B cell (primary cell): ENCODE measurements around the gene EIPR1. TPM values are rescaled to one million over a fixed set of nuclear protein-coding genes. Genes with fewer than 3 reads are reported as not detected.

ENCODE experiments used
- ATAC-seq: fragments of 200-7000 bp; cut with Tn5 transposase; one replicate; pipeline ENCODE4 v1.10.0; 2021; ENCODE audit warnings: low read depth, mild to moderate bottlenecking, moderate number of reproducible peaks, moderate library complexity
- CTCF ChIA-PET: fragments of 350-600 bp; sonication (Branson Sonifier 250); formaldehyde crosslinking; loops from one replicate; lab custom pipeline; 2021; ENCODE audit warnings: antibody characterized with exemption, inconsistent platforms; lab: Charles Lee
- POLR2A ChIA-PET: fragments of 350-600 bp; sonication (Branson Sonifier 250); formaldehyde crosslinking; loops from one replicate; lab custom pipeline; 2021; ENCODE audit warnings: antibody characterized with exemption; lab: Charles Lee
- DNase-seq: peaks from one replicate; pipeline ENCODE4 v3.0.0; 2013
- H2AFZ ChIP-seq: 2 replicates; pipeline ENCODE4 v1.6.1; 2012; ENCODE audit warnings: mild to moderate bottlenecking, low read depth, low read length; ENCODE audit not compliant: insufficient read depth, poor library complexity, severe bottlenecking
- H3K27ac ChIP-seq, 2 donors: 1 replicate in 1 of 2; 2 replicates in 1 of 2; pipeline ENCODE4 v1.5.1; 2012 to 2013; ENCODE audit warnings: low read length in 2 of 2, mild to moderate bottlenecking in 2 of 2, moderate library complexity in 1 of 2
- H3K27me3 ChIP-seq, 4 experiments: fragments of 200-600 bp in 1 of 4; sonication (generic) in 1 of 4; replicated peaks in 1 of 4; 1 replicate in 2 of 4; 2 replicates in 2 of 4; pipeline versions ENCODE4 v1.6.1 to v1.7.0; 2013 to 2016; ENCODE audit warnings: low read length in 3 of 4, mild to moderate bottlenecking in 2 of 4, mixed read lengths in 1 of 4, moderate library complexity in 1 of 4; ENCODE audit not compliant: insufficient read depth in 4 of 4, control insufficient read depth in 3 of 4; ENCODE audit errors: control extremely low read depth in 1 of 4
- H3K36me3 ChIP-seq, 2 experiments: replicated peaks in 1 of 2; 1 replicate in 1 of 2; 2 replicates in 1 of 2; pipeline versions ENCODE4 v1.6.1 to v1.7.1; 2013; ENCODE audit warnings: low read length in 1 of 2; ENCODE audit not compliant: insufficient read depth in 2 of 2, control insufficient read depth in 1 of 2; ENCODE audit errors: control extremely low read depth in 1 of 2, extremely low read depth in 1 of 2
- H3K4me1 ChIP-seq, 2 donors: fragments of 200-600 bp in 1 of 2; sonication (generic) in 1 of 2; 1 replicate in 1 of 2; 2 replicates in 1 of 2; pipeline versions ENCODE4 v1.5.1 to v1.6.1; 2013 to 2017; ENCODE audit warnings: low read length in 2 of 2; ENCODE audit not compliant: control insufficient read depth in 2 of 2, insufficient read depth in 2 of 2
- H3K4me2 ChIP-seq: replicated peaks from 2 replicates; pipeline ENCODE3; 2012; ENCODE audit warnings: mild to moderate bottlenecking, low read depth, low read length; ENCODE audit not compliant: poor library complexity, severe bottlenecking
- H3K4me3 ChIP-seq, 5 experiments: fragments of 200-600 bp in 1 of 5; sonication (generic) in 1 of 5; 1 replicate in 3 of 5; 2 replicates in 2 of 5; pipeline versions ENCODE4 v1.5.1 to v1.7.0; 2011 to 2016; ENCODE audit warnings: low read length in 4 of 5, mild to moderate bottlenecking in 4 of 5, low read depth in 2 of 5, control low read depth in 1 of 5, moderate library complexity in 1 of 5; ENCODE audit not compliant: insufficient read depth in 1 of 5; ENCODE audit errors: control extremely low read depth in 1 of 5, extremely low read depth in 1 of 5
- H3K79me2 ChIP-seq: fragments of 200-600 bp; sonication (generic); one replicate; pipeline ENCODE4 v1.6.0; 2016; ENCODE audit warnings: low read length; ENCODE audit not compliant: control insufficient read depth, insufficient read depth
- H3K9ac ChIP-seq: fragments of 200-600 bp; sonication (generic); 2 replicates; pipeline ENCODE4 v1.6.1; 2017; ENCODE audit warnings: mild to moderate bottlenecking, low read length, moderate library complexity
- H3K9me3 ChIP-seq, 3 donors: one replicate each; pipeline versions ENCODE4 v1.6.1 to v1.7.1; 2013; ENCODE audit warnings: low read length in 2 of 3; ENCODE audit not compliant: control insufficient read depth in 2 of 3, insufficient read depth in 1 of 3; ENCODE audit errors: control extremely low read depth in 1 of 3
- H4K20me1 ChIP-seq: 2 replicates; pipeline ENCODE4 v1.6.0; 2012; ENCODE audit warnings: mild to moderate bottlenecking, low read length; ENCODE audit not compliant: insufficient read depth, control insufficient read depth, poor library complexity, severe bottlenecking
- H3K27ac Mint-ChIP-seq: one replicate; pipeline ENCODE4 v1.8.0; 2021; ENCODE audit warnings: mixed read lengths
- H3K27me3 Mint-ChIP-seq: one replicate; pipeline ENCODE4 v1.8.0; 2021; ENCODE audit warnings: mixed read lengths
- H3K4me1 Mint-ChIP-seq: one replicate; pipeline ENCODE4 v1.8.0; 2021; ENCODE audit warnings: mixed read lengths
- H3K4me3 Mint-ChIP-seq: one replicate; pipeline ENCODE4 v1.8.0; 2021; ENCODE audit warnings: mixed read lengths
- H3K9me3 Mint-ChIP-seq: one replicate; pipeline ENCODE4 v1.8.0; 2022; ENCODE audit warnings: mixed read lengths; ENCODE audit not compliant: insufficient read depth
- EZH2 ChIP-seq: IDR thresholded peaks from 2 replicates; pipeline ENCODE4 v1.6.1; 2012; ENCODE audit warnings: borderline replicate concordance, low read depth, mild to moderate bottlenecking, moderate library complexity, low read length; ENCODE audit not compliant: insufficient read depth, poor library complexity, severe bottlenecking
- WGBS: methylation state at CpG from one replicate; pipeline ENCODE4 v1.1.5; 2013; ENCODE audit warnings: missing lambda C conversion rate; ENCODE audit not compliant: insufficient coverage; 5-methylcytosine and 5-hydroxymethylcytosine counted together
- intact Hi-C: fragments of 100-400 bp; cut with micrococcal nuclease; formaldehyde crosslinking; loops from one replicate; pipeline ENCODE4 v1.10.0; 2022
- polyA plus RNA-seq: library from polyadenylated mRNA; depleted of rRNA; stranded (reverse); fragments of >200 nt; gene quantifications from 2 replicates; pipeline ENCODE4 v1.2.3, GENCODE V29; 2012
- total RNA-seq, 2 donors: library from RNA; stranded (reverse); fragments of 120-200 nt in 1 of 2; gene quantifications; 1 replicate in 1 of 2; 2 replicates in 1 of 2; pipeline versions ENCODE4 v1.2.3 to v1.2.4, GENCODE V29; 2013 to 2022
- TF ChIP-seq, protein P1 (sequence below): fragments of 200-600 bp; IDR thresholded peaks from one replicate; pipeline ENCODE4 v1.8.0; 2022; ENCODE audit warnings: antibody characterized with exemption, mild to moderate bottlenecking

The EIPR1 gene
- total and polyA plus RNA-seq, 2 donors (not counting 1 experiment from before 2014, with no cell fraction given): 31.8 to 37.0 TPM

DNA sequence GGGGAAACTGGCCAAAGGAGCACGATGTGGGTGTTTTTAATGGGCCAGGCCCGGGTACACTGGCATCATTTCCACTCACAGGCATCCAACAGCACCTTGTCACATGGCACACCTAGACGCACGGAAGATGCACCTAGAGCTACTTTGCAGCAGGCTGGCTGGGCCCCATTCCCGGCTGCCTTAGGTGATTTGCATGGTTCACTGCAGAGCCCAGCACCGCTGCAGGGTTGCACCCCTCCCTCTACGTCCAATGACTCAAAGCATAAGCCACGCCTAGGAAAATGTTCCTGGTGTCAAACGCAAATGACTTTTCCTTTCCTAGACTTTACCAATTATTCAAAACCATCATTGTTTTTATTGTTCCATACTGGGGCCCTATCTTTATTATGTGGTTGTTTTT lies 222.9 kb downstream of the EIPR1 start:
- no peaks in the 10 kb centered on the region for H4K20me1 ChIP-seq
- no peak overlapping the region for H3K9ac ChIP-seq
- POLR2A ChIA-PET: no interaction called here
- H3K79me2 ChIP-seq: no peaks in the 10 kb centered on the region
- Mint-ChIP-seq H3K27ac (no peak overlapping the region), H3K27me3 (no peaks in the 10 kb centered on the region), H3K4me3 (no peak overlapping the region), H3K4me1 (peaks cover 34% of the 10 kb centered on the region), H3K9me3 (peaks cover 12% of the 10 kb centered on the region)
- H3K4me2 ChIP-seq: peak overlapping the region; percentile 26
- peaks cover 0 to 22% (median 2%) of the 10 kb centered on the region in 3 donors for H3K9me3 ChIP-seq
- peak overlapping the region; percentile 1 for H2AFZ ChIP-seq
- no peaks in the 10 kb centered on the region for H3K27me3 ChIP-seq
- ATAC-seq: no peak
- intact Hi-C loops: no loop called here
- no peaks in the 10 kb centered on the region for H3K36me3 ChIP-seq
- DNase-seq: no peak
- TF ChIP-seq, protein P1, sequence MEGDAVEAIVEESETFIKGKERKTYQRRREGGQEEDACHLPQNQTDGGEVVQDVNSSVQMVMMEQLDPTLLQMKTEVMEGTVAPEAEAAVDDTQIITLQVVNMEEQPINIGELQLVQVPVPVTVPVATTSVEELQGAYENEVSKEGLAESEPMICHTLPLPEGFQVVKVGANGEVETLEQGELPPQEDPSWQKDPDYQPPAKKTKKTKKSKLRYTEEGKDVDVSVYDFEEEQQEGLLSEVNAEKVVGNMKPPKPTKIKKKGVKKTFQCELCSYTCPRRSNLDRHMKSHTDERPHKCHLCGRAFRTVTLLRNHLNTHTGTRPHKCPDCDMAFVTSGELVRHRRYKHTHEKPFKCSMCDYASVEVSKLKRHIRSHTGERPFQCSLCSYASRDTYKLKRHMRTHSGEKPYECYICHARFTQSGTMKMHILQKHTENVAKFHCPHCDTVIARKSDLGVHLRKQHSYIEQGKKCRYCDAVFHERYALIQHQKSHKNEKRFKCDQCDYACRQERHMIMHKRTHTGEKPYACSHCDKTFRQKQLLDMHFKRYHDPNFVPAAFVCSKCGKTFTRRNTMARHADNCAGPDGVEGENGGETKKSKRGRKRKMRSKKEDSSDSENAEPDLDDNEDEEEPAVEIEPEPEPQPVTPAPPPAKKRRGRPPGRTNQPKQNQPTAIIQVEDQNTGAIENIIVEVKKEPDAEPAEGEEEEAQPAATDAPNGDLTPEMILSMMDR: no peak
- no peak for TF ChIP-seq EZH2
- WGBS: 70% methylated on average over 6 of the region's 9 CpGs
- peaks cover 9 to 47% of the 10 kb centered on the region in 2 donors for H3K4me1 ChIP-seq
- CTCF ChIA-PET: no interaction called here
- no peak overlapping the region for H3K4me3 ChIP-seq
- peak overlapping the region in 1 of 2 donors; percentile 41 for H3K27ac ChIP-seq

DNA sequence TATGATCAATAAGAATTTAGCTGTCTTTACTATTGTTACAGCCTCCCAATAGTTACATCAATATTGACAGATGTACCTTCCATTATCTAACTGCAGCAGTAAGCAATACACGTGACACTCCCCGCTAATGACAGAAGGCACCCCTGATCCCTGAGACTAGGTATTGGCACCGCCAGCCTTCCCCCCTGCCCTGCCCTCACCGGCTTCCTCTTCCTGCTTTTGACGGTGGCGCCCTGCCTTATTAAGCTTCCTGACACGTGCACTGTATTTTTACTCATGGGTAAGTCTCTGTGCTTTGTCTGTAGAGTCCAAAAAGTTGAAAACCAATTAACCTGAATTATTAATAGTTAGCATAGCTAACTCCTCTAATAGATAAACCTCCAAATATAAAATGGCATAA lies 223.5 kb downstream of the EIPR1 start:
- DNase-seq: no peak
- Histone ChIP-seq H3K9me3 (peaks cover 0 to 22% (median 2%) of the 10 kb centered on the region in 3 donors), H3K79me2 (no peaks in the 10 kb centered on the region), H3K4me3 (no peak overlapping the region), H3K27me3 (no peaks in the 10 kb centered on the region), H3K4me1 (peaks cover 9 to 53% of the 10 kb centered on the region in 2 donors), H3K9ac (no peak overlapping the region), H3K27ac (peak overlapping the region in 1 of 2 donors; percentile 41), H3K36me3 (no peaks in the 10 kb centered on the region), H2AFZ (peak overlapping the region; percentile 1), H4K20me1 (no peaks in the 10 kb centered on the region), H3K4me2 (peak overlapping the region; percentile 26)
- WGBS: 54% methylated on average over 3 of the region's 7 CpGs
- no peak for ATAC-seq
- intact Hi-C loops: no loop called here
- no peak overlapping the region for H3K27ac Mint-ChIP-seq
- ChIA-PET CTCF (no interaction called here), POLR2A (no interaction called here)
- no peak overlapping the region for H3K4me3 Mint-ChIP-seq
- peaks cover 12% of the 10 kb centered on the region for H3K9me3 Mint-ChIP-seq
- H3K4me1 Mint-ChIP-seq: peaks cover 34% of the 10 kb centered on the region
- no peaks in the 10 kb centered on the region for H3K27me3 Mint-ChIP-seq
- TF ChIP-seq EZH2: no peak
- TF ChIP-seq, protein P1: no peak
